H9 (cell line): Measurements from ENCODE around the gene MUC7. TPM values are rescaled to one million over a fixed set of nuclear protein-coding genes. Genes with fewer than 3 reads are reported as not detected.

Source experiments
- DNase-seq: peaks from one replicate; pipeline ENCODE4 v3.0.0-alpha.2; 2017
- H2AFZ ChIP-seq: one replicate; pipeline ENCODE4 v1.6.1; 2013; ENCODE audit warnings: mild to moderate bottlenecking, low read length, control low read depth, moderate library complexity
- H2AK5ac ChIP-seq: 2 replicates; pipeline ENCODE4 v1.6.1; 2013; ENCODE audit warnings: low read length, control low read depth, mixed read lengths; ENCODE audit not compliant: insufficient read length
- H2BK120ac ChIP-seq: one replicate; pipeline ENCODE4 v1.6.1; 2013; ENCODE audit warnings: low read depth, mild to moderate bottlenecking, low read length, control low read depth, inconsistent platforms; ENCODE audit not compliant: poor library complexity, severe bottlenecking
- H2BK12ac ChIP-seq: 2 replicates; pipeline ENCODE4 v1.6.1; 2013; ENCODE audit warnings: low read length, control low read depth, mixed read lengths, low read depth; ENCODE audit not compliant: insufficient read length
- H2BK15ac ChIP-seq: 2 replicates; pipeline ENCODE4 v1.6.1; 2013; ENCODE audit warnings: low read depth, low read length, control low read depth
- H2BK20ac ChIP-seq: one replicate; pipeline ENCODE4 v1.6.1; 2013; ENCODE audit warnings: low read depth, mild to moderate bottlenecking, low read length, control low read depth, inconsistent platforms; ENCODE audit not compliant: poor library complexity, severe bottlenecking
- H2BK5ac ChIP-seq: 2 replicates; pipeline ENCODE4 v1.6.1; 2013; ENCODE audit warnings: low read length, control low read depth, mixed read lengths; ENCODE audit not compliant: insufficient read length
- H3K14ac ChIP-seq: 2 replicates; pipeline ENCODE4 v1.6.1; 2013; ENCODE audit warnings: low read length, control low read depth; ENCODE audit not compliant: insufficient read depth
- H3K18ac ChIP-seq: 2 replicates; pipeline ENCODE4 v1.6.1; 2013; ENCODE audit warnings: low read depth, mild to moderate bottlenecking, mixed read lengths, low read length, control low read depth; ENCODE audit not compliant: insufficient read length
- H3K23ac ChIP-seq: 2 replicates; pipeline ENCODE4 v1.6.1; 2013; ENCODE audit warnings: low read length, control low read depth, mixed read lengths, low read depth; ENCODE audit not compliant: insufficient read length
- H3K23me2 ChIP-seq: 2 replicates; pipeline ENCODE4 v1.6.1; 2013; ENCODE audit warnings: low read depth, mild to moderate bottlenecking, mixed read lengths, low read length, control low read depth; ENCODE audit not compliant: insufficient read length, poor library complexity, severe bottlenecking
- H3K27ac ChIP-seq: 2 replicates; pipeline ENCODE4 v1.5.1; 2013; ENCODE audit warnings: low read length, control low read depth, mixed read lengths, low read depth; ENCODE audit not compliant: insufficient read length
- H3K27me3 ChIP-seq: 2 replicates; pipeline ENCODE4 v1.6.1; 2013; ENCODE audit warnings: low read length, control low read depth, inconsistent platforms; ENCODE audit not compliant: insufficient read depth
- H3K4ac ChIP-seq: 2 replicates; pipeline ENCODE4 v1.6.1; 2013; ENCODE audit warnings: low read depth, mild to moderate bottlenecking, control low read depth, inconsistent platforms, low read length, moderate library complexity
- H3K4me1 ChIP-seq: 2 replicates; pipeline ENCODE4 v1.6.1; 2013; ENCODE audit warnings: low read length, control low read depth, inconsistent platforms; ENCODE audit not compliant: insufficient read depth
- H3K4me2 ChIP-seq: 2 replicates; pipeline ENCODE4 v1.6.1; 2013; ENCODE audit warnings: low read length, control low read depth, mixed read lengths; ENCODE audit not compliant: insufficient read length, insufficient read depth
- H3K56ac ChIP-seq: 2 replicates; pipeline ENCODE4 v1.6.1; 2013; ENCODE audit warnings: low read depth, mild to moderate bottlenecking, mixed read lengths, low read length, control low read depth; ENCODE audit not compliant: insufficient read length
- H3K79me1 ChIP-seq: 2 replicates; pipeline ENCODE4 v1.6.1; 2013; ENCODE audit warnings: low read depth, mild to moderate bottlenecking, moderate library complexity, low read length, control low read depth, inconsistent platforms; ENCODE audit not compliant: insufficient read depth, poor library complexity, severe bottlenecking
- H3K79me2 ChIP-seq: 2 replicates; pipeline ENCODE4 v1.6.1; 2013; ENCODE audit warnings: low read length, control low read depth, inconsistent platforms; ENCODE audit not compliant: insufficient read depth
- H3K9ac ChIP-seq: 2 replicates; pipeline ENCODE4 v1.6.1; 2013; ENCODE audit warnings: low read length, control low read depth, mixed read lengths; ENCODE audit not compliant: insufficient read length; ENCODE audit errors: extremely low read depth
- H3K9me3 ChIP-seq: one replicate; pipeline ENCODE4 v1.6.1; 2013; ENCODE audit warnings: low read depth, low read length, inconsistent platforms; ENCODE audit not compliant: control insufficient read depth
- H3T11ph ChIP-seq: one replicate; pipeline ENCODE4 v1.6.1; 2013; ENCODE audit warnings: mild to moderate bottlenecking, low read length, control low read depth, inconsistent platforms
- H4K20me1 ChIP-seq: one replicate; pipeline ENCODE4 v1.6.1; 2013; ENCODE audit not compliant: control insufficient read depth, insufficient read length, insufficient read depth
- H4K5ac ChIP-seq: 2 replicates; pipeline ENCODE4 v1.6.1; 2013; ENCODE audit warnings: low read depth, mild to moderate bottlenecking, mixed read lengths, low read length, control low read depth; ENCODE audit not compliant: insufficient read length
- H4K8ac ChIP-seq: replicated peaks from 2 replicates; pipeline ENCODE4 v1.6.1; 2013; ENCODE audit warnings: low read length, control low read depth, mixed read lengths, low read depth; ENCODE audit not compliant: insufficient read length
- H4K91ac ChIP-seq: 2 replicates; pipeline ENCODE4 v1.6.1; 2013; ENCODE audit warnings: low read depth, mild to moderate bottlenecking, moderate library complexity, mixed read lengths, low read length, control low read depth; ENCODE audit not compliant: insufficient read length
- H3K27ac Mint-ChIP-seq, 3 experiments: 2 replicates in 2 of 3; 3 replicates in 1 of 3; pipeline ENCODE4 v1.8.0; 2020 to 2021; ENCODE audit warnings: mixed read lengths in 3 of 3, mild to moderate bottlenecking in 1 of 3, moderate library complexity in 1 of 3
- H3K27me3 Mint-ChIP-seq: 2 replicates; pipeline ENCODE4 v1.8.0; 2021; ENCODE audit warnings: low read depth, mild to moderate bottlenecking, moderate library complexity, mixed read lengths
- H3K36me3 Mint-ChIP-seq, 3 experiments: 2 replicates in 2 of 3; 3 replicates in 1 of 3; pipeline ENCODE4 v1.8.0; 2020 to 2021; ENCODE audit warnings: low read depth in 3 of 3, mixed read lengths in 3 of 3; ENCODE audit not compliant: insufficient read depth in 1 of 3
- H3K4me1 Mint-ChIP-seq, 2 experiments: 2 replicates each; pipeline ENCODE4 v1.8.0; 2020; ENCODE audit warnings: mixed read lengths in 2 of 2
- H3K4me3 Mint-ChIP-seq, 2 experiments: 2 replicates in 1 of 2; 3 replicates in 1 of 2; pipeline ENCODE4 v1.8.0; 2020 to 2021; ENCODE audit warnings: mild to moderate bottlenecking in 2 of 2, mixed read lengths in 2 of 2, moderate library complexity in 1 of 2
- H3K9me3 Mint-ChIP-seq, 2 experiments: 2 replicates in 1 of 2; 3 replicates in 1 of 2; pipeline ENCODE4 v1.8.0; 2020; ENCODE audit warnings: mild to moderate bottlenecking in 2 of 2, mixed read lengths in 2 of 2, moderate library complexity in 1 of 2
- WGBS: extraction: QIAGEN DNeasy Blood & Tissue Kit; methylation state at CpG from one replicate; pipeline ENCODE4 v1.1.7; 2013; ENCODE audit warnings: missing lambda C conversion rate, low lambda C conversion rate, mixed read lengths; ENCODE audit not compliant: insufficient read length; ENCODE audit errors: extremely low coverage; 5-methylcytosine and 5-hydroxymethylcytosine counted together
- total RNA-seq: library from RNA; stranded (reverse); gene quantifications from 2 replicates; pipeline ENCODE4 v1.2.1, GENCODE V29; 2021
- TF ChIP-seq, protein P1 (sequence below): fragments of 200-600 bp; sonication (generic); conservative IDR thresholded peaks from 3 replicates; pipeline ENCODE4 v1.8.0; 2021; ENCODE audit warnings: antibody characterized with exemption, mild to moderate bottlenecking

Gene MUC7
- total RNA-seq, 1 experiment from 2014 or later: not detected

DNA sequence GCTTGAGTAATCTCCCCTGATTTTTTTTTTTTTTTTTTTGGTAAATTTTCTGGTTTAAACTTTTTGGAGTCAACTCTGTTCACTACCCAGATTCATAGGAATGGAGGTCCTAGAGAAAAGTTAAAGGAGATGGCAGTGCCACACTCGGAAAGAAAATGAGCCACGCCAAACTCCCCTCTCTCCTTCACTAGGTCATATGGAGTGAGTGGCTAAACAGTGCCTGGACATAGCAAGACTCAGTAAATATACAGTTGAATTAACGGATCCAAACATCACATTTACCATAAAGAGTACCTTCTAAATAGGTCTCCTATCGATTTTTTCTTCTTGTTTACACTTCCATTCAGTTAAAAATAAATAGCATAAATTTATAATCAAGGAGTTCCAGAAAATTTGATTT lies 32.7 kb downstream of the MUC7 start:
- no peak overlapping the region for H2BK15ac ChIP-seq
- H3K23ac ChIP-seq: no peak overlapping the region
- no peak overlapping the region for H2BK12ac ChIP-seq
- no peaks in the 10 kb centered on the region for H3K4me1 ChIP-seq
- no peaks in the 10 kb centered on the region for H3K36me3 Mint-ChIP-seq
- H4K8ac ChIP-seq: no peak overlapping the region
- WGBS: no CpG with 5 or more reads among the region's 4 CpGs
- H3K79me1 ChIP-seq: no peaks in the 10 kb centered on the region
- no peak overlapping the region for H2BK5ac ChIP-seq
- H3K56ac ChIP-seq: no peak overlapping the region
- H4K20me1 ChIP-seq: no peaks in the 10 kb centered on the region
- H2AK5ac ChIP-seq: no peak overlapping the region
- H3K79me2 ChIP-seq: no peaks in the 10 kb centered on the region
- no peak overlapping the region for H3K9ac ChIP-seq
- no peak overlapping the region for H3K27ac Mint-ChIP-seq
- H2BK120ac ChIP-seq: no peak overlapping the region
- no peak for DNase-seq
- no peaks in the 10 kb centered on the region for H3K23me2 ChIP-seq
- H3K9me3 ChIP-seq: no peaks in the 10 kb centered on the region
- H3K27me3 Mint-ChIP-seq: no peaks in the 10 kb centered on the region
- no peak overlapping the region for H3K14ac ChIP-seq
- H2BK20ac ChIP-seq: no peak overlapping the region
- no peak overlapping the region for H4K91ac ChIP-seq
- no peaks in the 10 kb centered on the region for H3K9me3 Mint-ChIP-seq
- no peak overlapping the region for H3K27ac ChIP-seq
- no peak overlapping the region for H4K5ac ChIP-seq
- H3K18ac ChIP-seq: no peak overlapping the region
- no peak overlapping the region for H3K4me2 ChIP-seq
- H2AFZ ChIP-seq: no peak overlapping the region
- no peaks in the 10 kb centered on the region for H3K27me3 ChIP-seq
- no peak overlapping the region for H3K4me3 Mint-ChIP-seq
- TF ChIP-seq, protein P1, sequence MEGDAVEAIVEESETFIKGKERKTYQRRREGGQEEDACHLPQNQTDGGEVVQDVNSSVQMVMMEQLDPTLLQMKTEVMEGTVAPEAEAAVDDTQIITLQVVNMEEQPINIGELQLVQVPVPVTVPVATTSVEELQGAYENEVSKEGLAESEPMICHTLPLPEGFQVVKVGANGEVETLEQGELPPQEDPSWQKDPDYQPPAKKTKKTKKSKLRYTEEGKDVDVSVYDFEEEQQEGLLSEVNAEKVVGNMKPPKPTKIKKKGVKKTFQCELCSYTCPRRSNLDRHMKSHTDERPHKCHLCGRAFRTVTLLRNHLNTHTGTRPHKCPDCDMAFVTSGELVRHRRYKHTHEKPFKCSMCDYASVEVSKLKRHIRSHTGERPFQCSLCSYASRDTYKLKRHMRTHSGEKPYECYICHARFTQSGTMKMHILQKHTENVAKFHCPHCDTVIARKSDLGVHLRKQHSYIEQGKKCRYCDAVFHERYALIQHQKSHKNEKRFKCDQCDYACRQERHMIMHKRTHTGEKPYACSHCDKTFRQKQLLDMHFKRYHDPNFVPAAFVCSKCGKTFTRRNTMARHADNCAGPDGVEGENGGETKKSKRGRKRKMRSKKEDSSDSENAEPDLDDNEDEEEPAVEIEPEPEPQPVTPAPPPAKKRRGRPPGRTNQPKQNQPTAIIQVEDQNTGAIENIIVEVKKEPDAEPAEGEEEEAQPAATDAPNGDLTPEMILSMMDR: no peak
- no peaks in the 10 kb centered on the region for H3K4me1 Mint-ChIP-seq
- H3K4ac ChIP-seq: no peak overlapping the region
- H3T11ph ChIP-seq: no peak overlapping the region
